GM21381 (cell line): ENCODE measurements around the gene GOLGA5.

Source experiments
- ATAC-seq: cut with Tn5 transposase; IDR thresholded peaks from one replicate; pipeline ENCODE4 v1.9.1; 2021; ENCODE audit warnings: mild to moderate bottlenecking, moderate library complexity; ENCODE audit not compliant: unreplicated experiment

Gene GOLGA5

DNA sequence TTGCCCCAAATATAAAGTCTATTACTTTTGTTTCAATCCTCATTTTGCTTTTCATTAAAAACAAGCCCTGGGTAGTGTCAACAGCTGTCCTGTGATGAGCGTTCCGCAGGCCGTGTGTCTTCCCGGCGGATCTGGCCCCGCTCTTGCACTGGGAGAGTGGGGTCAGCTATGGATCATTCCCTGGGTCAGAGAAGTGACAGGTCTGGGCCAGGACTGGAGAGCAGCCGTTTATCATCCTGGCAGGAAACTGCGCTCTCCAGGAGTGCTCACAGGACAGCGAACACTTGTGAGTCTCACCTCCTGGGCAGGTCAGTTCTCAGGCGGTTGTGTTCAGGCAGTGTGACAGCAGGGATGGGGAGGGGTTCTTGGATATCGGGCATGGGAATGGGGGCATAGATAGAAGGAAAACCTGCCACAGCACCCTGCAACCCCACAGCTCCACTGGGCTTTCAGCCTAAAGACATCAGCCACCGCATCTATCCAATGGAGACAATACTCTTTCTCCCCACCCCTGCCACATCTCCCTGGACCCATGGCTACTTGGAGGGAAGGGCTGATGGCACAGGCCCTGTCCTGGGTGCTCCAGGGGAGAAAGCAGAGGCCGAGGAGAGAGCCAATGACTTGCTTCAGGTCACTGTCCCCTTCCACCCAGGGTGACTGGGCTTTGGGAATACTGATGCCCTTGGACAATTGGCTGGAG is 81.0 kb downstream of the GOLGA5 start:
- no peak for ATAC-seq

- ATAC-seq: no peak
Measured at GRCh38 chr14:92877757-92878431, 83.8 kb downstream of the GOLGA5 start.

DNA sequence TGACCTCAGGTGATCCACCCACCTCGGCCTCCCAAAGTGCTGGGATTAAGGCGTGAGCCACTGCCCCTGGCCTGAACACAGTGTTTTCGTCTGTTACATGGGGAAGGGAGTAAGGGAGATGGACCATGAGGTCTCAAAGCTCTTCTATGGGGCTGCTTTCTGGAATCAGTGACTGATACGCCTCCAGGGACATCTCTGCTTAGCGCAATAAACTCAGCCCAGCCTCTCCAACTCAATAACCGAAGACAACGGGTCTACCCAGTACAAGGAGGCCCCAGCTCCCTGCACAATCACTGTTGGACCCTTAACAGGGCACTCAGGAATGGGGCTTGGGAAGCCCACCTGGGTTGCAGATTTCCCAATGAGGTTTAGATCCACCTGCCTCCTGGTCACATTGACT is 86.2 kb downstream of the GOLGA5 start:
- no peak for ATAC-seq

DNA sequence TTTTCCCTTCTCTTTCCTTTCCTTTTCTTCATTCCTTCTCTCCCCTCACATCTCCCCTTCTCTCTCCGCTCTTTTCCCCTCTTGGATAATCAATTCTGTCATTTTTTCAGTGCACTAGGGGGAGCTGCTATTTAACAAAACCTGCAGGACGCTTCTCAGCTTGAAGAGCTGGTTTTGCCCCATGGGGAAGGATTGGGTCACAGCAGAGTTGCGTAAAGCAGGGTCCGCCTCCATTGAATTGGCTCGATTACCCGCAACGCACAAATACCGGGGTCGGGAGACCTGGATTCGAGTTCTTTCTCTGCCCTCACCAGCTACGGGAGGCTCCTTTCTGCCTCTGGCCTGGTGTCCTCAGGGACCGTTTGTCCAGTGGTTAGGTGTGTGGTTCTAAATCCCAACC is 86.7 kb downstream of the GOLGA5 start:
- ATAC-seq: no peak

GRCh38 chr14:92883066-92883465 is 89.0 kb downstream of the GOLGA5 start:
- ATAC-seq: no peak

DNA sequence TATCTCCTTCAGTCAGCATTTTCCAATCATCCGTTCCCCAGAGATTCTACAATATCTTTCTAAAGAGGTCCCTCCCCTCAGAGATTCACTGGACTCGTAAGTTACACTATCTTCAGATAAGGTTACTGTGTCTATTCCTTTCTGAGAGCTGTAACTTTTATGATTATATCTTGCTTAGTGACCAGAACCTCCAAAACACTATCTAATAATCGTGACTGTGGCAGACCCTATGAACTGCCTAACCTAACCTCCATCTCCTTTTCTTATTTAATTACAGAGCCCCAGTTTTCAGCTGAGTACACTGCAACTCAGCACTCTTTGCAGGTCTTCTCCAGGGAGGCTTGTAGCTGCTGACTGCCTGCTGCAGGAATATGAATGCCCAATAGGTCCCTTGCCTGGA is 90.3 kb downstream of the GOLGA5 start:
- no peak for ATAC-seq

- ATAC-seq: no peak
Measured at GRCh38 chr14:92885279-92886061, 91.4 kb downstream of the GOLGA5 start.

GRCh38 chr14:92886337-92886736 is 92.2 kb downstream of the GOLGA5 start:
- ATAC-seq: no peak

DNA sequence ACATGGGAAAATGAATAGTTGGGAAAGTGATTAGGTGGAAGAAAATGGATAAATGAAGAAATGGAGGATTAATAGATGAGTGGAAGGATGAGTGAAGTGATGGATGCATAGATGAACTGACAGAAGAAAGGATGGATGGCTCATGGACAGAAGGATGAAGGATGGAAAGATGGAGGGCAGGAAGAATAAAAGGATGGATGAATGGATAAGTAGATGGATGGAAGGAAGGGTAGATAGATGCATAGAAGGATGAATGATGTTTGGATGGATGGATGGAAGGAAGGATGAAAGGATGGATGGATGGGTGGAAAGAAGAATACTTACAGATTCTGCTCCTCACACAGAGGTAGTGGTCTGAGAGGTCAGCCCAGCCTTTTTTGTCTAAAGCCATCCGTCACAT is 93.1 kb downstream of the GOLGA5 start:
- no peak for ATAC-seq

DNA sequence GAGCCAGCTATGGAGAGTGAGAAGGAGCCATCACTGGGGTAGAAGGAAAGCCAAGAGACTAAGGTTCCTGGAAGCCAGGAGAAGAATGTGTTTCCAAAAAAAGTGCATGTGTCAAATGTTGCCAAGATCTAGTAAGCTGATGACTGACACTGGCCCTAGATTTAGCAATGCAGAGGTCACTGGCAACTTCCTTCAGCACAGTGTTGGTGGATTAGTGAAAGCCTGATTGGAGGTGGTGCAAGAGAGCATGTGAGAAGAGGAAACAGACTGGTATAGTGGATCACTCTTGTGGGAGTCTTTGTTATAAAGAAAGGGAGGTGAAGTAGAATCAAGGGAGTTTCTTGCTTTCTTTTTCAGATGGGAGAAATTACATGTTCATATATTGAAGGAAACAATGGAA is 94.8 kb downstream of the GOLGA5 start:
- no peak for ATAC-seq
